HepG2 (cell line): ENCODE measurements around the gene PSIP1. TPM values are rescaled to one million over a fixed set of nuclear protein-coding genes. Genes with fewer than 3 reads are reported as not detected.
A peak's percentile ranks its signal among the peaks of the same experiment; 100 is the strongest.

Source experiments
- BORCS8-MEF2B ChIP-seq: sonication (generic); formaldehyde crosslinking; IDR thresholded peaks from 2 replicates; pipeline ENCODE4 v1.8.0; 2022; ENCODE audit warnings: mild to moderate bottlenecking, missing genetic modification reagents
- CC2D1A ChIP-seq: sonication (generic); formaldehyde crosslinking; IDR thresholded peaks from 2 replicates; pipeline ENCODE4 v1.8.1; 2023; ENCODE audit warnings: mild to moderate bottlenecking, missing genetic modification reagents
- CENPBD1 ChIP-seq: sonication (generic); formaldehyde crosslinking; IDR thresholded peaks from 2 replicates; pipeline ENCODE4 v1.8.0; 2022; ENCODE audit warnings: missing genetic modification reagents, low read depth, mild to moderate bottlenecking, borderline replicate concordance
- ETV5 ChIP-seq: IDR thresholded peaks from 2 replicates; pipeline ENCODE4 v1.6.1; 2018; ENCODE audit warnings: missing biosample characterization, missing genetic modification reagents, inconsistent platforms, borderline replicate concordance
- ETV6 ChIP-seq: sonication (generic); formaldehyde crosslinking; conservative IDR thresholded peaks from 2 replicates; pipeline ENCODE4 v1.4.0; 2020; ENCODE audit warnings: missing genetic modification reagents
- GTF2F1 ChIP-seq: fragments of 150-350 bp; IDR thresholded peaks from 2 replicates; pipeline ENCODE4 v1.6.1; 2014; ENCODE audit warnings: low read length
- HDAC6 ChIP-seq: fragments of 200-600 bp; sonication (generic); IDR thresholded peaks from 2 replicates; pipeline ENCODE4 v1.7.0; 2017; ENCODE audit warnings: mild to moderate bottlenecking, antibody characterized with exemption, low read length, low read depth
- HMGA1 ChIP-seq: sonication (generic); formaldehyde crosslinking; conservative IDR thresholded peaks from 2 replicates; pipeline ENCODE4 v1.4.0; 2020; ENCODE audit warnings: missing genetic modification reagents
- HOXA3 ChIP-seq: sonication (generic); formaldehyde crosslinking; IDR thresholded peaks from 2 replicates; pipeline ENCODE4 v1.5.0; 2020; ENCODE audit warnings: missing genetic modification reagents
- HOXA9 ChIP-seq: sonication (generic); formaldehyde crosslinking; IDR thresholded peaks from 2 replicates; pipeline ENCODE4 v1.8.1; 2022; ENCODE audit warnings: missing genetic modification reagents, mild to moderate bottlenecking, moderate library complexity, borderline replicate concordance
- MLLT10 ChIP-seq: sonication (generic); formaldehyde crosslinking; IDR thresholded peaks from 2 replicates; pipeline ENCODE4 v1.4.0; 2020; ENCODE audit warnings: missing genetic modification reagents
- MYPOP ChIP-seq: sonication (generic); formaldehyde crosslinking; IDR thresholded peaks from 2 replicates; pipeline ENCODE4 v1.8.1; 2023; ENCODE audit warnings: mild to moderate bottlenecking, moderate library complexity, missing genetic modification reagents
- NFIC ChIP-seq: IDR thresholded peaks from 2 replicates; pipeline ENCODE4 v1.6.1; 2012; ENCODE audit warnings: mild to moderate bottlenecking, low read length, inconsistent platforms
- PBX3 ChIP-seq: sonication (generic); formaldehyde crosslinking; IDR thresholded peaks from 2 replicates; pipeline ENCODE4 v1.8.1; 2023; ENCODE audit warnings: missing genetic modification reagents, inconsistent platforms, borderline replicate concordance
- POLR2G ChIP-seq: fragments of 200-400 bp; formaldehyde crosslinking; IDR thresholded peaks from 2 replicates; pipeline ENCODE4 v1.6.1; 2018; ENCODE audit warnings: mild to moderate bottlenecking, low read depth, low read length, moderate library complexity
- PRDM15 ChIP-seq: sonication (generic); formaldehyde crosslinking; IDR thresholded peaks from 2 replicates; pipeline ENCODE4 v1.4.0; 2020; ENCODE audit warnings: missing genetic modification reagents
- SP2 ChIP-seq: sonication (generic); formaldehyde crosslinking; IDR thresholded peaks from 2 replicates; pipeline ENCODE4 v1.5.1; 2020; ENCODE audit warnings: mild to moderate bottlenecking, missing genetic modification reagents
- TCF7L2 ChIP-seq: IDR thresholded peaks from 2 replicates; pipeline ENCODE4 v1.6.1; 2011; ENCODE audit warnings: mild to moderate bottlenecking, low read depth, low read length, moderate library complexity
- ZNF17 ChIP-seq: sonication (generic); formaldehyde crosslinking; IDR thresholded peaks from 2 replicates; pipeline ENCODE4 v1.5.0; 2020; ENCODE audit warnings: mild to moderate bottlenecking, missing genetic modification reagents
- ZNF343 ChIP-seq: sonication (generic); formaldehyde crosslinking; IDR thresholded peaks from 2 replicates; pipeline ENCODE4 v1.4.0; 2020; ENCODE audit warnings: mild to moderate bottlenecking, missing genetic modification reagents
- ZNF446 ChIP-seq: sonication (generic); formaldehyde crosslinking; IDR thresholded peaks from 2 replicates; pipeline ENCODE4 v1.5.0; 2020; ENCODE audit warnings: mild to moderate bottlenecking, missing genetic modification reagents
- ZNF572 ChIP-seq: sonication (generic); formaldehyde crosslinking; IDR thresholded peaks from 2 replicates; pipeline ENCODE4 v1.5.1; 2020; ENCODE audit warnings: mild to moderate bottlenecking, missing genetic modification reagents
- ZNF589 ChIP-seq: sonication (generic); formaldehyde crosslinking; conservative IDR thresholded peaks from 2 replicates; pipeline ENCODE4 v1.8.0; 2022; ENCODE audit warnings: mild to moderate bottlenecking, moderate library complexity, missing genetic modification reagents
- ZNF740 ChIP-seq: sonication (generic); formaldehyde crosslinking; IDR thresholded peaks from 2 replicates; pipeline ENCODE4 v1.4.0; 2020; ENCODE audit warnings: missing genetic modification reagents
- polyA plus RNA-seq, 8 experiments: library from polyadenylated mRNA; depleted of rRNA in 3 of 8; stranded (reverse) in 7 of 8; unstranded in 1 of 8; fragments of >200 nt; fragmentation: Illumina TruSeq in 4 of 8; extraction: Trizol in 4 of 8; gene quantifications; 2 replicates each; pipeline versions ENCODE4 v1.2.1 to v1.2.3, GENCODE V29; 2011 to 2016; ENCODE audit warnings: low read depth in 4 of 8, missing spikeins in 1 of 8, mixed read lengths in 1 of 8; ENCODE audit not compliant: insufficient read depth in 1 of 8
- total RNA-seq, 5 experiments: library from RNA; depleted of rRNA; stranded (reverse); fragments of >200 nt; fragmentation: Illumina TruSeq; extraction: Trizol; gene quantifications; 2 replicates each; pipeline ENCODE4 v1.2.3, GENCODE V29; 2016; ENCODE audit warnings: low read depth in 1 of 5

The PSIP1 gene
- total and polyA plus RNA-seq, 2 of the 13 experiments (the other 11 are each of a cell fraction or from before 2014, with no cell fraction given), result 12.6 to 46.4 TPM

GRCh38 chr9:15422372-15423230 is 88.2 kb downstream of the PSIP1 start, which contains the start of gene SNAPC3 (continued):
- no peak for TF ChIP-seq GTF2F1
- TF ChIP-seq BORCS8-MEF2B (CRISPR knock-in tag), result peak; percentile 15; the same call in 1 of the 2 replicates
- TF ChIP-seq POLR2G, result peak; percentile 96
- TF ChIP-seq MLLT10 (CRISPR knock-in tag), result no peak
- no peak; the same call in 1 of the 2 replicates for TF ChIP-seq HOXA9 (CRISPR knock-in tag)
- TF ChIP-seq ETV6 (CRISPR knock-in tag), result no peak; the same call in 1 of the 2 replicates
- no peak for TF ChIP-seq ZNF740 (CRISPR knock-in tag)
- TF ChIP-seq NFIC, result no peak
- 0 out of 2 replicates have a peak, but pooled peaks have one; percentile 67 for TF ChIP-seq MYPOP
- TF ChIP-seq CENPBD1 (CRISPR knock-in tag), result no peak
- TF ChIP-seq HMGA1 (CRISPR knock-in tag), result no peak
- no peak for TF ChIP-seq CC2D1A (CRISPR knock-in tag)
- TF ChIP-seq ZNF343 (CRISPR knock-in tag), result peak; percentile 92; the same call in 1 of the 2 replicates
- no peak for TF ChIP-seq PBX3 (CRISPR knock-in tag)
- no peak for TF ChIP-seq ZNF589 (CRISPR knock-in tag)
- no peak for TF ChIP-seq SP2 (CRISPR knock-in tag)
- TF ChIP-seq TCF7L2, result no peak
- TF ChIP-seq HOXA3 (CRISPR knock-in tag), result peak; percentile 95
- no peak for TF ChIP-seq ZNF446 (CRISPR knock-in tag)
- TF ChIP-seq ZNF17 (CRISPR knock-in tag), result no peak
- TF ChIP-seq ETV5 (CRISPR knock-in tag), result peak; percentile 12; the same call in 1 of the 2 replicates
- no peak for TF ChIP-seq HDAC6
- peak; percentile 56; the same call in 1 of the 2 replicates for TF ChIP-seq PRDM15 (CRISPR knock-in tag)
- TF ChIP-seq ZNF572 (CRISPR knock-in tag), result no peak
